ENCODE results near the gene HECW1. TPM values are rescaled to one million over a fixed set of nuclear protein-coding genes. Genes with fewer than 3 reads are reported as not detected.
A peak's percentile ranks its signal among the peaks of the same experiment; 100 is the strongest.

HECW1 gene
- total and polyA plus RNA-seq, 10 of the 15 experiments (the other 5 are each of a cell fraction or from before 2014, with no cell fraction given): under 0.01 to 0.31 (median 0.04) TPM; not detected in 3

DNA sequence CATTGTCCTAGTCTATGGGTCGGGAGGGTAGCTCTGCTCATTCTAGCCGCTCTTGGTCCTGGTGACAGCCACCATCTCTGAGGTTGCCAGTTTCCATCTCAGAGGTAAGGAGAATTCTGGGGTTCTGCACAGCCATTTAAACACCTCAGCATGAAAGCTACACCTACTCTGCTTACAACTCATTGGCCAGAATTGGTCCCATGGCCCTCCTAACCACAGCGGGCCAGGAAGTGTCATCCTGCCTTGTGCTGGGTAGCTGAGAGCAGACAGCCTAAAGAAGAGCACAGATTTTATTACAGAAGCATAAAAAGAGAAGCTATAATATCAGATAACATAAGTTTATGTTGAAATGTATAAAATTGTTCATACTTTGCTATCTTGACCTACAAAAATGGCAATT is 152.7 kb downstream of the HECW1 start:
- DNase-seq (ENCODE audit: low read depth, low spot score) (no peak), FAIRE-seq (no peak), ATAC-seq (peak; percentile 60)
- Histone ChIP-seq H3K4me3 (no peak overlapping the region), H3K36me3 (ENCODE audit: control insufficient read depth in 2 of 2, insufficient read depth in 2 of 2, low read length in 1 of 2) (no peaks in the 10 kb centered on the region), H4K20me1 (ENCODE audit: control insufficient read depth, insufficient read depth) (no peaks in the 10 kb centered on the region), H3K9me3 (replicated peaks; ENCODE audit: control insufficient read depth, insufficient read depth, low read length) (no peaks in the 10 kb centered on the region), H3K27me3 (replicated peaks in 1 of 2; ENCODE audit: control insufficient read depth in 2 of 2, insufficient read depth in 2 of 2, low read length in 1 of 2) (no peaks in the 10 kb centered on the region), H3K4me1 (ENCODE audit: control insufficient read depth, insufficient read depth, low read length) (no peaks in the 10 kb centered on the region), H3K79me2 (ENCODE audit: control insufficient read depth, insufficient read depth, low read length) (no peaks in the 10 kb centered on the region), H3K4me2 (ENCODE audit: control insufficient read depth, insufficient read depth) (no peak overlapping the region), H2AFZ (ENCODE audit: control insufficient read depth, low read depth, low read length) (no peak overlapping the region), H3K27ac (ENCODE audit: control insufficient read depth, insufficient read depth) (no peak overlapping the region), H3K9ac (ENCODE audit: control insufficient read depth, insufficient read depth, low read length) (no peak overlapping the region)
- BruUV-seq (replicated peaks): no TSS peak
- 63% methylated on average over 3 of the region's 3 CpGs for WGBS (ENCODE audit: insufficient coverage, insufficient replicate concordance, low lambda C conversion rate, missing lambda C conversion rate)
- RAD21 ChIA-PET (ENCODE audit: unreplicated experiment): interaction anchor here (1.0 kb wide), 1 partner anchor 175 kb away, joined by 4 read pairs; no protein-coding TSS in a partner anchor
- SMC1A ChIA-PET (ENCODE audit: uncharacterized antibody, unreplicated experiment): interaction anchor here (0.6 to 2.4 kb wide), 4 partner anchors 29 to 189 kb away, joined by 3 to 6 read pairs (median 4); no protein-coding TSS in a partner anchor
- intact Hi-C loops (cut with micrococcal nuclease; ENCODE audit: unreplicated experiment) (no loop called here), in situ Hi-C loops (cut with MboI) (no loop called here)
- TF ChIP-seq CHD2 (IDR thresholded peaks at IDR 0.05; ENCODE audit: borderline replicate concordance, low read depth, low read length) (no peak), EGR1 (IDR thresholded peaks at IDR 0.05; ENCODE audit: borderline replicate concordance in 1 of 2, low read depth in 2 of 2, low read length in 2 of 2) (no peak), ESRRA (IDR thresholded peaks at IDR 0.05; ENCODE audit: low read length) (no peak), RAD51 (IDR thresholded peaks at IDR 0.05) (no peak)
- TF ChIP-seq, protein P1, sequence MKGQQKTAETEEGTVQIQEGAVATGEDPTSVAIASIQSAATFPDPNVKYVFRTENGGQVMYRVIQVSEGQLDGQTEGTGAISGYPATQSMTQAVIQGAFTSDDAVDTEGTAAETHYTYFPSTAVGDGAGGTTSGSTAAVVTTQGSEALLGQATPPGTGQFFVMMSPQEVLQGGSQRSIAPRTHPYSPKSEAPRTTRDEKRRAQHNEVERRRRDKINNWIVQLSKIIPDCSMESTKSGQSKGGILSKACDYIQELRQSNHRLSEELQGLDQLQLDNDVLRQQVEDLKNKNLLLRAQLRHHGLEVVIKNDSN (IDR thresholded peaks at IDR 0.05; ENCODE audit: borderline replicate concordance, extremely low read length, insufficient read depth, low read depth, low read length): peak; percentile 13
- POLR2A ChIA-PET: no interaction called here
- CTCF ChIA-PET: interaction anchor here (0.8 to 1.8 kb wide), 4 partner anchors 40 to 324 kb away, joined by 3 to 5 read pairs (median 4); no protein-coding TSS in a partner anchor

All from GM12878 (cell line).